WTC11 (cell line): ENCODE results near the gene ATAD2B. TPM values are rescaled to one million over a fixed set of nuclear protein-coding genes. Genes with fewer than 3 reads are reported as not detected.

Source experiments
- ATAC-seq: fragments of 200-7000 bp; cut with Tn5 transposase; 2 replicates; pipeline ENCODE4 v1.10.0; 2021; ENCODE audit warnings: mild to moderate bottlenecking, moderate library complexity
- CTCF ChIA-PET: fragments of 300-600 bp; sonication (Branson Sonifier 250); formaldehyde crosslinking; loops from one replicate; lab custom pipeline; 2021; ENCODE audit warnings: antibody characterized with exemption; lab: Charles Lee
- POLR2A ChIA-PET: fragments of 350-600 bp; sonication (Branson Sonifier 250); formaldehyde crosslinking; loops from one replicate; lab custom pipeline; 2021; ENCODE audit warnings: antibody characterized with exemption; lab: Charles Lee
- DNase-seq: peaks from one replicate; pipeline ENCODE4 v3.0.0; 2021; ENCODE audit warnings: low spot score
- H3K27ac Mint-ChIP-seq: 2 replicates; pipeline ENCODE4 v1.8.0; 2021; ENCODE audit warnings: mixed read lengths
- H3K27me3 Mint-ChIP-seq: 2 replicates; pipeline ENCODE4 v1.8.0; 2021; ENCODE audit warnings: low read depth, mild to moderate bottlenecking, moderate library complexity, mixed read lengths
- H3K36me3 Mint-ChIP-seq: 2 replicates; pipeline ENCODE4 v1.8.0; 2021; ENCODE audit warnings: mixed read lengths
- H3K4me1 Mint-ChIP-seq: 2 replicates; pipeline ENCODE4 v1.8.0; 2022; ENCODE audit warnings: mixed read lengths
- H3K4me3 Mint-ChIP-seq: 2 replicates; pipeline ENCODE4 v1.8.0; 2021; ENCODE audit warnings: mild to moderate bottlenecking, moderate library complexity, mixed read lengths
- H3K9me3 Mint-ChIP-seq: 2 replicates; pipeline ENCODE4 v1.8.0; 2021; ENCODE audit warnings: mixed read lengths
- CREM ChIP-seq: sonication (generic); formaldehyde crosslinking; IDR thresholded peaks from 2 replicates; pipeline ENCODE4 v1.8.1; 2022; ENCODE audit warnings: mild to moderate bottlenecking, missing genetic modification reagents, moderate library complexity
- CTCF ChIP-seq: fragments of 200-600 bp; IDR thresholded peaks from 2 replicates; pipeline ENCODE4 v1.8.0; 2022; ENCODE audit warnings: antibody characterized with exemption
- FOXJ3 ChIP-seq: sonication (generic); formaldehyde crosslinking; IDR thresholded peaks from 2 replicates; pipeline ENCODE4 v1.9.0; 2021; ENCODE audit warnings: missing genetic modification reagents, mild to moderate bottlenecking, borderline replicate concordance
- FOXP1 ChIP-seq: sonication (generic); formaldehyde crosslinking; IDR thresholded peaks from 2 replicates; pipeline ENCODE4 v1.8.0; 2022; ENCODE audit warnings: missing genetic modification reagents, mild to moderate bottlenecking, moderate library complexity, borderline replicate concordance
- MAX ChIP-seq: sonication (generic); formaldehyde crosslinking; IDR thresholded peaks from 2 replicates; pipeline ENCODE4 v1.8.0; 2022; ENCODE audit warnings: mild to moderate bottlenecking, missing genetic modification reagents
- MLX ChIP-seq: sonication (generic); formaldehyde crosslinking; IDR thresholded peaks from 2 replicates; pipeline ENCODE4 v1.8.1; 2023; ENCODE audit warnings: mild to moderate bottlenecking, missing genetic modification reagents, moderate library complexity
- MYBL2 ChIP-seq: sonication (generic); formaldehyde crosslinking; IDR thresholded peaks from 2 replicates; pipeline ENCODE4 v1.8.1; 2023; ENCODE audit warnings: mild to moderate bottlenecking, moderate library complexity, missing genetic modification reagents
- NR2C2 ChIP-seq: sonication (generic); formaldehyde crosslinking; IDR thresholded peaks from 2 replicates; pipeline ENCODE4 v1.8.0; 2022; ENCODE audit warnings: mild to moderate bottlenecking, missing genetic modification reagents
- ZMAT4 ChIP-seq: fragments of 250-450 bp; sonication (Bioruptor Pico); IDR thresholded peaks from 2 replicates; pipeline ENCODE4 v1.9.0; 2021; ENCODE audit warnings: mild to moderate bottlenecking
- ZNF317 ChIP-seq: sonication (generic); formaldehyde crosslinking; IDR thresholded peaks from 2 replicates; pipeline ENCODE4 v1.8.1; 2023; ENCODE audit warnings: low read depth, mild to moderate bottlenecking, moderate library complexity, missing genetic modification reagents, borderline replicate concordance
- ZNF425 ChIP-seq: fragments of 250-450 bp; sonication (Bioruptor Pico); conservative IDR thresholded peaks from 2 replicates; pipeline ENCODE4 v1.9.0; 2021; ENCODE audit warnings: mild to moderate bottlenecking
- ZNF512 ChIP-seq: sonication (generic); formaldehyde crosslinking; IDR thresholded peaks from 2 replicates; pipeline ENCODE4 v1.8.1; 2022; ENCODE audit warnings: missing genetic modification reagents, borderline replicate concordance
- total RNA-seq: library from RNA; stranded (reverse); gene quantifications from 3 replicates; pipeline ENCODE4 v1.2.3, GENCODE V29; 2021

Gene ATAD2B
- total RNA-seq, 1 experiment from 2014 or later = 21.5 TPM

- TF ChIP-seq MYBL2 (CRISPR knock-in tag) (no peak), ZNF425 (CRISPR knock-in tag) (no peak), CREM (CRISPR knock-in tag) (no peak), CTCF (no peak), MAX (CRISPR knock-in tag) (no peak), ZNF512 (CRISPR knock-in tag) (no peak), FOXP1 (CRISPR knock-in tag) (no peak), ZNF317 (CRISPR knock-in tag) (no peak), FOXJ3 (CRISPR knock-in tag) (no peak)
Measured at GRCh38 chr2:23924589-23925359, 2.1 kb downstream of the ATAD2B start (continued).

- Mint-ChIP-seq H3K36me3 (no peaks in the 10 kb centered on the region), H3K4me3 (no peak overlapping the region), H3K27ac (no peak overlapping the region; the same call in 1 of the 2 replicates), H3K9me3 (no peaks in the 10 kb centered on the region), H3K27me3 (no peaks in the 10 kb centered on the region), H3K4me1 (peaks cover 25% of the 10 kb centered on the region)
- ChIA-PET CTCF (interaction anchor here (2.0 kb wide), 1 partner anchor 8 kb away, joined by 11 read pairs; the partner anchor contains the start of gene ATAD2B), POLR2A (interaction anchor here (1.2 kb wide), 1 partner anchor 8 kb away, joined by 7 read pairs; the partner anchor contains the start of gene ATAD2B)
- ATAC-seq (no peak), DNase-seq (no peak)
- no peak for TF ChIP-seq ZNF425 (CRISPR knock-in tag)
Measured at GRCh38 chr2:23918837-23919489, 8.0 kb downstream of the ATAD2B start.

GRCh38 chr2:23916727-23917405, 10.1 kb downstream of the ATAD2B start:
- H3K36me3 Mint-ChIP-seq = no peaks in the 10 kb centered on the region
- ChIA-PET CTCF (interaction anchor here (2.0 kb wide), 1 partner anchor 10 kb away, joined by 11 read pairs; the partner anchor contains the start of gene ATAD2B), POLR2A (no interaction called here)

More at GRCh38 chr2:23916727-23917405, 10.1 kb downstream of the ATAD2B start:
- TF ChIP-seq NR2C2 (no peak), ZMAT4 (no peak), MLX (CRISPR knock-in tag) (no peak)
- TF ChIP-seq, all 79 proteins: peak for 0
- Mint-ChIP-seq H3K27ac (peak overlapping the region; percentile 80), H3K9me3 (no peaks in the 10 kb centered on the region), H3K4me1 (peaks cover 22% of the 10 kb centered on the region), H3K4me3 (no peak overlapping the region), H3K27me3 (no peaks in the 10 kb centered on the region)
- peak; percentile 73 for ATAC-seq
- no peak for DNase-seq
